HFF-Myc (cell line): Measurements from ENCODE around the gene ABCC5.

Source experiments
- DNase-seq: peaks from one replicate; pipeline ENCODE4 v3.0.0-alpha.2; 2011; ENCODE audit warnings: low read depth; ENCODE audit errors: extremely low read depth
- H3K4me3 ChIP-seq: replicated peaks from 2 replicates; pipeline ENCODE4 v1.5.1; 2011; ENCODE audit warnings: low read depth, mild to moderate bottlenecking, control low read depth, low read length
- TF ChIP-seq, protein P1 (sequence below): IDR thresholded peaks from 2 replicates; pipeline ENCODE4 v1.5.1; 2012; ENCODE audit warnings: mild to moderate bottlenecking, low read depth, low read length, control low read depth; ENCODE audit errors: missing control alignments

Gene ABCC5

DNA sequence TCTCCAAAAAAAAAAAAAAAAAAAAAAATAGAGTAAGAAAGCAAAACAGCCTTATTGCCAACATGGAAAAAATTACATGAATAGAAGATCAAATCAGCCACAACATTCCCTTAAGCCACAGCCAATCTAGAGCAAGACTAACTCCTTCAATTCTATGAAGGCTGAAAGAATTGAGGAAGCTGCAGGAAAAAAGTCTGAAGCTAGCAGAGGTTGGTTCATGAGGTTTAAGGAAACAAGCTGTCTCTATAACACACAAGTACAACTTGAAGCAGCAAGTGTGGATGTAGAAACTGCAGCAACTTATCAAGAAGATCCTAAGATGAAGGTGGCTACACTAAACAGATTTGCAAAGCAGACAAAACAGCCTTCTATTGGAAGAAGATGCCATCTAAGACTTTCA lies 142.3 kb downstream of the ABCC5 start:
- DNase-seq = no peak
- H3K4me3 ChIP-seq = no peak overlapping the region
- TF ChIP-seq, protein P1, sequence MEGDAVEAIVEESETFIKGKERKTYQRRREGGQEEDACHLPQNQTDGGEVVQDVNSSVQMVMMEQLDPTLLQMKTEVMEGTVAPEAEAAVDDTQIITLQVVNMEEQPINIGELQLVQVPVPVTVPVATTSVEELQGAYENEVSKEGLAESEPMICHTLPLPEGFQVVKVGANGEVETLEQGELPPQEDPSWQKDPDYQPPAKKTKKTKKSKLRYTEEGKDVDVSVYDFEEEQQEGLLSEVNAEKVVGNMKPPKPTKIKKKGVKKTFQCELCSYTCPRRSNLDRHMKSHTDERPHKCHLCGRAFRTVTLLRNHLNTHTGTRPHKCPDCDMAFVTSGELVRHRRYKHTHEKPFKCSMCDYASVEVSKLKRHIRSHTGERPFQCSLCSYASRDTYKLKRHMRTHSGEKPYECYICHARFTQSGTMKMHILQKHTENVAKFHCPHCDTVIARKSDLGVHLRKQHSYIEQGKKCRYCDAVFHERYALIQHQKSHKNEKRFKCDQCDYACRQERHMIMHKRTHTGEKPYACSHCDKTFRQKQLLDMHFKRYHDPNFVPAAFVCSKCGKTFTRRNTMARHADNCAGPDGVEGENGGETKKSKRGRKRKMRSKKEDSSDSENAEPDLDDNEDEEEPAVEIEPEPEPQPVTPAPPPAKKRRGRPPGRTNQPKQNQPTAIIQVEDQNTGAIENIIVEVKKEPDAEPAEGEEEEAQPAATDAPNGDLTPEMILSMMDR = no peak

DNA sequence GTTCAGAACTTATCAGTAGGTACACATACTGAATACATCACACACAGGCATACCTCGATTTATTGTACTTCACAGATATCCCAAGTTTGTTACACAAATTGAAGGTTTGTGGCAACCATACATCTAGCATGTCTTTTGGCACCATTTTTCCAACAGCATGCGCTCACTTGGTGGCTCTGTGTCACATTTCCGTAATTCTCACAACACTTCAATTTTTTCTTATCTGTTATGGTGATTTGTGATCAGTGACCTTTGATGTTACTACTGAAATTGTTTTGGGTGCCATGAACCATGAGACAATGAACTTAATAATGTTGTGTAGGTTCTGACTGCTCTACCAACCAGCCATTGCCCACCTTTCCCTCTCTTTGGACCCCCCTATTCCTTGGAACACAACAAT lies 143.8 kb downstream of the ABCC5 start:
- H3K4me3 ChIP-seq = no peak overlapping the region
- TF ChIP-seq, protein P1 = no peak
- DNase-seq = no peak

DNA sequence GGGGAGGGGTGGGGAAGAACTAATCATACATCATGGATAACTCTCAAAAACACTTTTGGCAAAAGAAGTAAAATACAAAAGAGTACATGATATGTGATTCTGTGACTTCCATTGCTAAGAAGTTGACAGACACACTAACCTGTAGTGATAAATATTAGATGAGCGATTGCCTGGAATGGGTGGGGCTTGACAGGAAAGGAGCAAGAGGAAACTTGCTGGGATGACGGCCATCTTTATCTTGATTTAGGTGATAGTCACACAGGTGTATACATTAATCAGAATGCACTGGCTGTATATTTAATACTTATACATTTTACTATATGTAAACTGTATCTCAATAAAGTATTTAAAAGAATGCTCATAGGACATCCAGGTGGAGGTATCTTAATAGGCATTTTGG lies 146.1 kb downstream of the ABCC5 start:
- DNase-seq = no peak
- no peak overlapping the region for H3K4me3 ChIP-seq
- TF ChIP-seq, protein P1 = no peak

DNA sequence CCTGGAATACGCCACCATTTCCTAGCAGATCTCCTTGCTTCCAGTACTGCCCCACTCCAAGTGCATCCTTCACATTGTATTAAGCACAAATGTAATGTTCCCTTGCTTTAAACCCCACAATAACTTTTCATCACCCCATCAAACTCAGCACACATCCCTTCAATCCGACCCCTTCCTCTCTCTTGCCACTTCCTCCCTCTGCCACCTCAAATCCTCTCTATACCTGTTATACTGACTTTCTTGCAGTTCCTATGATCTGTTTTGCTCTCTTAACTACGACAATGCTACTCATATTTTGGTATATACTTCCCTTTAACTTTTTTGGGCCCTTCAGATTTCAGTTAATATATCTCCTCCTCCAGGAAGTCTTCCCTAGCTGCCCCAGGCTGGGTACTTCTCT lies 147.1 kb downstream of the ABCC5 start:
- no peak overlapping the region for H3K4me3 ChIP-seq
- TF ChIP-seq, protein P1 = no peak
- DNase-seq = no peak
